MCF 10A (cell line): ENCODE data around the gene PTPRCAP. TPM values are rescaled to one million over a fixed set of nuclear protein-coding genes. Genes with fewer than 3 reads are reported as not detected.

ENCODE experiments used
- BruUV-seq: library from RNA; stranded (reverse); fragments of 400-500 nt; replicated peaks from 2 replicates; lab custom pipeline; 2021; lab: Mats Ljungman, UMichigan
- CTCF ChIA-PET: fragments of 300-600 bp; sonication (Branson Sonifier 250); formaldehyde crosslinking; extraction: SDS; loops from one replicate; lab custom pipeline; 2021; ENCODE audit warnings: antibody characterized with exemption, inconsistent platforms; lab: Yijun Ruan, JAX
- POLR2A ChIA-PET: fragments of 300-600, 350-650 bp; sonication (Branson Sonifier 250); formaldehyde crosslinking; extraction: SDS; loops from one replicate; lab custom pipeline; 2020; ENCODE audit warnings: antibody characterized with exemption, inconsistent platforms; lab: Yijun Ruan, JAX
- DNase-seq: peaks from one replicate; pipeline ENCODE4 v3.0.0-alpha.2; 2018; ENCODE audit not compliant: unreplicated experiment
- H3K27ac Mint-ChIP-seq: one replicate; pipeline ENCODE4 v1.8.0; 2022; ENCODE audit warnings: mild to moderate bottlenecking, low read depth, mixed read lengths; ENCODE audit not compliant: unreplicated experiment
- H3K27me3 Mint-ChIP-seq: one replicate; pipeline ENCODE4 v1.8.0; 2022; ENCODE audit warnings: mixed read lengths; ENCODE audit not compliant: insufficient read depth, unreplicated experiment
- H3K36me3 Mint-ChIP-seq: one replicate; pipeline ENCODE4 v1.8.0; 2022; ENCODE audit warnings: mild to moderate bottlenecking, moderate library complexity, mixed read lengths; ENCODE audit not compliant: insufficient read depth, unreplicated experiment
- H3K4me1 Mint-ChIP-seq: one replicate; pipeline ENCODE4 v1.8.0; 2022; ENCODE audit warnings: mixed read lengths; ENCODE audit not compliant: insufficient read depth, unreplicated experiment
- H3K4me3 Mint-ChIP-seq: one replicate; pipeline ENCODE4 v1.8.0; 2022; ENCODE audit warnings: mild to moderate bottlenecking, moderate library complexity, mixed read lengths; ENCODE audit not compliant: unreplicated experiment
- H3K9me3 Mint-ChIP-seq: one replicate; pipeline ENCODE4 v1.8.0; 2022; ENCODE audit warnings: mixed read lengths; ENCODE audit not compliant: unreplicated experiment
- intact Hi-C: fragments of 100-400 bp; cut with micrococcal nuclease; formaldehyde crosslinking; loops from 2 replicates; pipeline ENCODE4 v1.14.1; 2022
- total RNA-seq: library from RNA; stranded (reverse); gene quantifications from 2 replicates; pipeline ENCODE4 v1.2.3, GENCODE V29; 2022
- TF ChIP-seq, protein P1 (sequence below): fragments of 200-600 bp; IDR thresholded peaks from one replicate; pipeline ENCODE4 v1.8.0; 2022; ENCODE audit warnings: antibody characterized with exemption, mild to moderate bottlenecking; ENCODE audit not compliant: unreplicated experiment

The PTPRCAP gene
- total RNA-seq, 1 experiment from 2014 or later = 0.86 TPM

- POLR2A ChIA-PET = interaction anchor here (1.6 kb wide), 1 partner anchor 184 kb away, joined by 3 read pairs; the partner anchor contains the start of gene GSTP1
- intact Hi-C loops = no loop called here
- CTCF ChIA-PET = interaction anchor here (0.6 kb wide), 1 partner anchor 42 kb away, joined by 4 read pairs; no protein-coding TSS in a partner anchor
- DNase-seq = no peak
- Mint-ChIP-seq H3K4me3 (no peak overlapping the region), H3K4me1 (peaks cover 5% of the 10 kb centered on the region), H3K36me3 (peaks cover 34% of the 10 kb centered on the region), H3K27ac (no peak overlapping the region), H3K27me3 (no peaks in the 10 kb centered on the region), H3K9me3 (no peaks in the 10 kb centered on the region)
- BruUV-seq = no TSS peak
- TF ChIP-seq, protein P1, sequence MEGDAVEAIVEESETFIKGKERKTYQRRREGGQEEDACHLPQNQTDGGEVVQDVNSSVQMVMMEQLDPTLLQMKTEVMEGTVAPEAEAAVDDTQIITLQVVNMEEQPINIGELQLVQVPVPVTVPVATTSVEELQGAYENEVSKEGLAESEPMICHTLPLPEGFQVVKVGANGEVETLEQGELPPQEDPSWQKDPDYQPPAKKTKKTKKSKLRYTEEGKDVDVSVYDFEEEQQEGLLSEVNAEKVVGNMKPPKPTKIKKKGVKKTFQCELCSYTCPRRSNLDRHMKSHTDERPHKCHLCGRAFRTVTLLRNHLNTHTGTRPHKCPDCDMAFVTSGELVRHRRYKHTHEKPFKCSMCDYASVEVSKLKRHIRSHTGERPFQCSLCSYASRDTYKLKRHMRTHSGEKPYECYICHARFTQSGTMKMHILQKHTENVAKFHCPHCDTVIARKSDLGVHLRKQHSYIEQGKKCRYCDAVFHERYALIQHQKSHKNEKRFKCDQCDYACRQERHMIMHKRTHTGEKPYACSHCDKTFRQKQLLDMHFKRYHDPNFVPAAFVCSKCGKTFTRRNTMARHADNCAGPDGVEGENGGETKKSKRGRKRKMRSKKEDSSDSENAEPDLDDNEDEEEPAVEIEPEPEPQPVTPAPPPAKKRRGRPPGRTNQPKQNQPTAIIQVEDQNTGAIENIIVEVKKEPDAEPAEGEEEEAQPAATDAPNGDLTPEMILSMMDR = no peak
These were observed 38.6 kb downstream of the PTPRCAP start for GRCh38 chr11:67398661-67399563.

GRCh38 chr11:67397986-67398660 is 39.4 kb downstream of the PTPRCAP start:
- TSS peak; percentile 57 for BruUV-seq
- Mint-ChIP-seq H3K27ac (no peak overlapping the region), H3K36me3 (peaks cover 35% of the 10 kb centered on the region), H3K9me3 (no peaks in the 10 kb centered on the region), H3K4me3 (no peak overlapping the region), H3K4me1 (peaks cover 5% of the 10 kb centered on the region), H3K27me3 (no peaks in the 10 kb centered on the region)
- ChIA-PET POLR2A (interaction anchor here (0.7 kb wide), 2 partner anchors 15 to 554 kb away, joined by 3 read pairs; no protein-coding TSS in a partner anchor), CTCF (interaction anchor here (1.2 kb wide), 1 partner anchor 13 kb away, joined by 4 read pairs; no protein-coding TSS in a partner anchor)
- intact Hi-C loops = no loop called here
- no peak for DNase-seq
- TF ChIP-seq, protein P1 = no peak

GRCh38 chr11:67397536-67397935 is 39.9 kb downstream of the PTPRCAP start:
- no peak overlapping the region for H3K4me3 Mint-ChIP-seq
- no TSS peak for BruUV-seq
- no peaks in the 10 kb centered on the region for H3K9me3 Mint-ChIP-seq
- H3K4me1 Mint-ChIP-seq = peaks cover 9% of the 10 kb centered on the region
- peaks cover 39% of the 10 kb centered on the region for H3K36me3 Mint-ChIP-seq
- no peak overlapping the region for H3K27ac Mint-ChIP-seq
- TF ChIP-seq, protein P1 = no peak
- ChIA-PET CTCF (interaction anchor here (0.6 to 1.7 kb wide), 5 partner anchors 12 to 76 kb away, joined by 3 to 4 read pairs (median 4); partner anchors contain the start of gene CLCF1), POLR2A (interaction anchor here (0.7 kb wide), 2 partner anchors 15 to 554 kb away, joined by 3 read pairs; no protein-coding TSS in a partner anchor)
- DNase-seq = no peak
- no peaks in the 10 kb centered on the region for H3K27me3 Mint-ChIP-seq
- intact Hi-C loops = no loop called here
